ENCODE data around the gene OLFM2. TPM values are rescaled to one million over a fixed set of nuclear protein-coding genes. Genes with fewer than 3 reads are reported as not detected.

Gene OLFM2
- total and polyA plus RNA-seq, 2 donors (not counting 1 experiment from before 2014, with no cell fraction given) = 0.66 to 11.6 TPM

- DNase-seq (ENCODE audit: low read depth in 2 of 2) = no peak
- H3K36me3 ChIP-seq (ENCODE audit: control insufficient read depth, insufficient read depth, low read length) = peaks cover 3% of the 10 kb centered on the region
- no peaks in the 10 kb centered on the region for H3K79me2 ChIP-seq (ENCODE audit: control insufficient read depth, insufficient read depth, low read length)
- H3K4me3 ChIP-seq (replicated peaks in 1 of 4; ENCODE audit: control extremely low read depth in 1 of 4, insufficient read depth in 1 of 4, low read depth in 3 of 4, low read length in 4 of 4) = no peak overlapping the region
- H3K27me3 ChIP-seq (ENCODE audit: control insufficient read depth, insufficient read depth, low read length) = no peaks in the 10 kb centered on the region
- no peaks in the 10 kb centered on the region for H3K4me1 ChIP-seq (ENCODE audit: control insufficient read depth, extremely low read depth, insufficient read depth, low read length)
- no peak overlapping the region for H3K9ac ChIP-seq (ENCODE audit: insufficient read depth, low read length)
- no peak overlapping the region for H2AFZ ChIP-seq (ENCODE audit: low read length)
- TF ChIP-seq, protein P1, sequence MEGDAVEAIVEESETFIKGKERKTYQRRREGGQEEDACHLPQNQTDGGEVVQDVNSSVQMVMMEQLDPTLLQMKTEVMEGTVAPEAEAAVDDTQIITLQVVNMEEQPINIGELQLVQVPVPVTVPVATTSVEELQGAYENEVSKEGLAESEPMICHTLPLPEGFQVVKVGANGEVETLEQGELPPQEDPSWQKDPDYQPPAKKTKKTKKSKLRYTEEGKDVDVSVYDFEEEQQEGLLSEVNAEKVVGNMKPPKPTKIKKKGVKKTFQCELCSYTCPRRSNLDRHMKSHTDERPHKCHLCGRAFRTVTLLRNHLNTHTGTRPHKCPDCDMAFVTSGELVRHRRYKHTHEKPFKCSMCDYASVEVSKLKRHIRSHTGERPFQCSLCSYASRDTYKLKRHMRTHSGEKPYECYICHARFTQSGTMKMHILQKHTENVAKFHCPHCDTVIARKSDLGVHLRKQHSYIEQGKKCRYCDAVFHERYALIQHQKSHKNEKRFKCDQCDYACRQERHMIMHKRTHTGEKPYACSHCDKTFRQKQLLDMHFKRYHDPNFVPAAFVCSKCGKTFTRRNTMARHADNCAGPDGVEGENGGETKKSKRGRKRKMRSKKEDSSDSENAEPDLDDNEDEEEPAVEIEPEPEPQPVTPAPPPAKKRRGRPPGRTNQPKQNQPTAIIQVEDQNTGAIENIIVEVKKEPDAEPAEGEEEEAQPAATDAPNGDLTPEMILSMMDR (conservative IDR thresholded peaks at IDR 0.05 in 1 of 2, IDR thresholded peaks at IDR 0.05 in 1 of 2; ENCODE audit: low read depth in 1 of 2, low read length in 2 of 2) = no peak
- TF ChIP-seq EZH2 (IDR thresholded peaks at IDR 0.05; ENCODE audit: low read length, missing control alignments) = no peak
- H3K27ac ChIP-seq (ENCODE audit: insufficient read depth, low read length) = no peak overlapping the region
- H4K20me1 ChIP-seq (ENCODE audit: control insufficient read depth, extremely low read depth, insufficient read depth, low read length) = no peaks in the 10 kb centered on the region
- no peak overlapping the region for H3K4me2 ChIP-seq (ENCODE audit: extremely low read depth, insufficient read depth, low read length)
- H3K9me3 ChIP-seq (ENCODE audit: control insufficient read depth, insufficient read depth, low read depth, low read length) = no peaks in the 10 kb centered on the region
Measured at GRCh38 chr19:9971166-9971897, 35.0 kb upstream of the OLFM2 start.

GRCh38 chr19:9970481-9970880 is 34.2 kb upstream of the OLFM2 start:
- Histone ChIP-seq H3K9me3 (ENCODE audit: control insufficient read depth, insufficient read depth, low read depth, low read length) (no peaks in the 10 kb centered on the region), H3K36me3 (ENCODE audit: control insufficient read depth, insufficient read depth, low read length) (peaks cover 3% of the 10 kb centered on the region), H3K4me3 (replicated peaks in 1 of 4; ENCODE audit: control extremely low read depth in 1 of 4, insufficient read depth in 1 of 4, low read depth in 3 of 4, low read length in 4 of 4) (no peak overlapping the region), H3K27me3 (ENCODE audit: control insufficient read depth, insufficient read depth, low read length) (no peaks in the 10 kb centered on the region), H2AFZ (ENCODE audit: low read length) (no peak overlapping the region), H3K4me2 (ENCODE audit: extremely low read depth, insufficient read depth, low read length) (no peak overlapping the region), H3K27ac (ENCODE audit: insufficient read depth, low read length) (no peak overlapping the region), H4K20me1 (ENCODE audit: control insufficient read depth, extremely low read depth, insufficient read depth, low read length) (no peaks in the 10 kb centered on the region), H3K4me1 (ENCODE audit: control insufficient read depth, extremely low read depth, insufficient read depth, low read length) (no peaks in the 10 kb centered on the region), H3K79me2 (ENCODE audit: control insufficient read depth, insufficient read depth, low read length) (no peaks in the 10 kb centered on the region), H3K9ac (ENCODE audit: insufficient read depth, low read length) (no peak overlapping the region)
- TF ChIP-seq, protein P1 (conservative IDR thresholded peaks at IDR 0.05 in 1 of 2, IDR thresholded peaks at IDR 0.05 in 1 of 2; ENCODE audit: low read depth in 1 of 2, low read length in 2 of 2) = no peak
- TF ChIP-seq EZH2 (IDR thresholded peaks at IDR 0.05; ENCODE audit: low read length, missing control alignments) = no peak
- DNase-seq (ENCODE audit: low read depth in 2 of 2) = no peak

- H3K79me2 ChIP-seq (ENCODE audit: control insufficient read depth, insufficient read depth, low read length) = no peaks in the 10 kb centered on the region
- H3K36me3 ChIP-seq (ENCODE audit: control insufficient read depth, insufficient read depth, low read length) = peaks cover 3% of the 10 kb centered on the region
- no peaks in the 10 kb centered on the region for H3K27me3 ChIP-seq (ENCODE audit: control insufficient read depth, insufficient read depth, low read length)
- no peak for DNase-seq (ENCODE audit: low read depth in 2 of 2)
- H3K9ac ChIP-seq (ENCODE audit: insufficient read depth, low read length) = no peak overlapping the region
- no peaks in the 10 kb centered on the region for H3K9me3 ChIP-seq (ENCODE audit: control insufficient read depth, insufficient read depth, low read depth, low read length)
- no peak overlapping the region for H3K27ac ChIP-seq (ENCODE audit: insufficient read depth, low read length)
- no peak overlapping the region for H2AFZ ChIP-seq (ENCODE audit: low read length)
- H3K4me2 ChIP-seq (ENCODE audit: extremely low read depth, insufficient read depth, low read length) = no peak overlapping the region
- no peak overlapping the region for H3K4me3 ChIP-seq (replicated peaks in 1 of 4; ENCODE audit: control extremely low read depth in 1 of 4, insufficient read depth in 1 of 4, low read depth in 3 of 4, low read length in 4 of 4)
- no peaks in the 10 kb centered on the region for H3K4me1 ChIP-seq (ENCODE audit: control insufficient read depth, extremely low read depth, insufficient read depth, low read length)
- TF ChIP-seq, protein P1 (conservative IDR thresholded peaks at IDR 0.05 in 1 of 2, IDR thresholded peaks at IDR 0.05 in 1 of 2; ENCODE audit: low read depth in 1 of 2, low read length in 2 of 2) = no peak
- no peak for TF ChIP-seq EZH2 (IDR thresholded peaks at IDR 0.05; ENCODE audit: low read length, missing control alignments)
- no peaks in the 10 kb centered on the region for H4K20me1 ChIP-seq (ENCODE audit: control insufficient read depth, extremely low read depth, insufficient read depth, low read length)
Measured at GRCh38 chr19:9969688-9969975, 33.3 kb upstream of the OLFM2 start.
